Lung (tissue), 12 donors: ENCODE measurements around the gene RSPH9. TPM values are rescaled to one million over a fixed set of nuclear protein-coding genes. Genes with fewer than 3 reads are reported as not detected.

Experiments
- ATAC-seq: fragments of 200-7000 bp; cut with Tn5 transposase; one replicate; pipeline ENCODE4 v1.9.1; 2020; ENCODE audit warnings: moderate number of reproducible peaks; ENCODE audit not compliant: insufficient read depth, low FRiP score
- DNase-seq, 3 donors: peaks; one replicate each; pipeline ENCODE4 v3.0.0-alpha.2; 2013 to 2017
- H3K27ac ChIP-seq, 2 donors: one replicate each; pipeline ENCODE4 v1.5.1; 2013; ENCODE audit warnings: mild to moderate bottlenecking in 2 of 2, moderate library complexity in 2 of 2, control low read depth in 1 of 2, inconsistent platforms in 1 of 2, low read depth in 1 of 2, low read length in 1 of 2
- H3K27me3 ChIP-seq, 3 donors: one replicate each; pipeline ENCODE4 v1.5.1; 2013; ENCODE audit warnings: low read length in 2 of 3; ENCODE audit not compliant: control insufficient read depth in 3 of 3, insufficient read depth in 3 of 3
- H3K36me3 ChIP-seq, 4 donors: one replicate each; pipeline ENCODE4 v1.5.1; 2013; ENCODE audit warnings: low read length in 4 of 4, mild to moderate bottlenecking in 1 of 4, moderate library complexity in 1 of 4; ENCODE audit not compliant: control insufficient read depth in 4 of 4, insufficient read depth in 4 of 4
- H3K4me1 ChIP-seq, 5 donors: one replicate each; pipeline ENCODE4 v1.5.1; 2013; ENCODE audit warnings: low read length in 5 of 5, mild to moderate bottlenecking in 2 of 5, moderate library complexity in 1 of 5; ENCODE audit not compliant: control insufficient read depth in 5 of 5, insufficient read depth in 5 of 5
- H3K4me3 ChIP-seq: one replicate; pipeline ENCODE4 v1.5.1; 2013; ENCODE audit warnings: mild to moderate bottlenecking, control low read depth, moderate library complexity
- H3K9ac ChIP-seq, 2 donors: one replicate each; pipeline ENCODE4 v1.5.1; 2013; ENCODE audit warnings: low read length in 2 of 2, control low read depth in 1 of 2; ENCODE audit not compliant: insufficient read depth in 1 of 2
- H3K9me3 ChIP-seq, 4 donors: one replicate each; pipeline ENCODE4 v1.5.1; 2013; ENCODE audit warnings: low read length in 3 of 4, mild to moderate bottlenecking in 1 of 4, moderate library complexity in 1 of 4; ENCODE audit not compliant: control insufficient read depth in 4 of 4, insufficient read depth in 3 of 4
- WGBS, 2 donors: extraction: QIAGEN DNeasy Blood & Tissue Kit; methylation state at CpG; one replicate each; pipeline ENCODE4 v1.1.7; 2013; 5-methylcytosine and 5-hydroxymethylcytosine counted together
- polyA plus RNA-seq, 2 donors: library from polyadenylated mRNA; stranded (reverse); fragments of 200-250 nt; gene quantifications; one replicate each; pipeline ENCODE4 v1.2.1, GENCODE V29; 2013
- total RNA-seq, 2 donors: library from RNA; depleted of rRNA in 1 of 2; stranded (reverse); fragments of >200 nt in 1 of 2; gene quantifications; one replicate each; pipeline ENCODE4 v1.2.1, GENCODE V29; 2014 to 2021
- TF ChIP-seq, protein P1 (sequence below): IDR thresholded peaks from 2 replicates; pipeline ENCODE4 v1.5.1; 2012; ENCODE audit warnings: mild to moderate bottlenecking; ENCODE audit errors: control extremely low read depth, extremely low read depth
- donor health status: control.
- donor health status: control.
- donor health status: Bipolar disorder and iron deficiency.
- donor health status: healthy.
- donor health status: DM: yes; HTN: yes; CAD: no.

The RSPH9 gene
- total and polyA plus RNA-seq, 4 donors = 1.7 to 6.4 (median 4.6) TPM

DNA sequence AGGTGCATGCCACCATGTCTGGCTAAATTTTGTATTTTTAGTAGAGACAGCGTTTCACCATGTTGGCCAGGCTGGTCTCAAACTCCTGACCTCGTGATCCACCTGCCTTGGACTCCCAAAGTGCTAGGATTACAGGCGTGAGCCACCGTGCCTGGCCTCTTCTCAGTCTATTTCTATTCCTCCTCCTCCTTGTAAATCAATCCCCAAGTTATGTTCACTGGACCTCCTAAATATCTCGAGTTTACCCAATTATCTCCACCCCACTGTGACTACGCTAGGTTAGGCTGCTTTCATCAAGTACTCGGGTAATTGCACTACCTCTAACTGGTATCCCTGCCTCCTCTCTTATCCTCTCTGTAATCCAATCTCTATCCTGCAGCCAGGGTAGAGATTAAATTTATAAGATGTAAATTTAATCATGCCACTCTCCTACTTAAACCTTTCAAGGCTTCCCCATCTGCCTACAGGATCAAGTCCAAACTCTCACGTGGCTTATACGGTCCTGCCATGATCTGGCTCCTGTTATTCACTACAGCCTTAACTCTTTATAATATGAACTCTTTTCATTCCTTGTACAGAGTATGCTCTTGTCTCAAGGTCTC is 10.0 kb upstream of the RSPH9 start:
- WGBS, 2 donors = 80 to 88% methylated on average over 9 of the region's 9 CpGs
- Histone ChIP-seq H3K36me3 (peaks cover 1 to 9% (median 4%) of the 10 kb centered on the region in 4 donors), H3K4me1 (peaks cover 4 to 17% (median 11%) of the 10 kb centered on the region in 5 donors), H3K9me3 (no peaks in the 10 kb centered on the region), H3K4me3 (no peak overlapping the region), H3K9ac (peak overlapping the region in 1 of 2 donors; percentile 73), H3K27me3 (no peaks in the 10 kb centered on the region), H3K27ac (peak overlapping the region in 1 of 2 donors; percentile 86)
- TF ChIP-seq, protein P1, sequence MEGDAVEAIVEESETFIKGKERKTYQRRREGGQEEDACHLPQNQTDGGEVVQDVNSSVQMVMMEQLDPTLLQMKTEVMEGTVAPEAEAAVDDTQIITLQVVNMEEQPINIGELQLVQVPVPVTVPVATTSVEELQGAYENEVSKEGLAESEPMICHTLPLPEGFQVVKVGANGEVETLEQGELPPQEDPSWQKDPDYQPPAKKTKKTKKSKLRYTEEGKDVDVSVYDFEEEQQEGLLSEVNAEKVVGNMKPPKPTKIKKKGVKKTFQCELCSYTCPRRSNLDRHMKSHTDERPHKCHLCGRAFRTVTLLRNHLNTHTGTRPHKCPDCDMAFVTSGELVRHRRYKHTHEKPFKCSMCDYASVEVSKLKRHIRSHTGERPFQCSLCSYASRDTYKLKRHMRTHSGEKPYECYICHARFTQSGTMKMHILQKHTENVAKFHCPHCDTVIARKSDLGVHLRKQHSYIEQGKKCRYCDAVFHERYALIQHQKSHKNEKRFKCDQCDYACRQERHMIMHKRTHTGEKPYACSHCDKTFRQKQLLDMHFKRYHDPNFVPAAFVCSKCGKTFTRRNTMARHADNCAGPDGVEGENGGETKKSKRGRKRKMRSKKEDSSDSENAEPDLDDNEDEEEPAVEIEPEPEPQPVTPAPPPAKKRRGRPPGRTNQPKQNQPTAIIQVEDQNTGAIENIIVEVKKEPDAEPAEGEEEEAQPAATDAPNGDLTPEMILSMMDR = no peak
- DNase-seq (no peak), ATAC-seq (no peak)

DNA sequence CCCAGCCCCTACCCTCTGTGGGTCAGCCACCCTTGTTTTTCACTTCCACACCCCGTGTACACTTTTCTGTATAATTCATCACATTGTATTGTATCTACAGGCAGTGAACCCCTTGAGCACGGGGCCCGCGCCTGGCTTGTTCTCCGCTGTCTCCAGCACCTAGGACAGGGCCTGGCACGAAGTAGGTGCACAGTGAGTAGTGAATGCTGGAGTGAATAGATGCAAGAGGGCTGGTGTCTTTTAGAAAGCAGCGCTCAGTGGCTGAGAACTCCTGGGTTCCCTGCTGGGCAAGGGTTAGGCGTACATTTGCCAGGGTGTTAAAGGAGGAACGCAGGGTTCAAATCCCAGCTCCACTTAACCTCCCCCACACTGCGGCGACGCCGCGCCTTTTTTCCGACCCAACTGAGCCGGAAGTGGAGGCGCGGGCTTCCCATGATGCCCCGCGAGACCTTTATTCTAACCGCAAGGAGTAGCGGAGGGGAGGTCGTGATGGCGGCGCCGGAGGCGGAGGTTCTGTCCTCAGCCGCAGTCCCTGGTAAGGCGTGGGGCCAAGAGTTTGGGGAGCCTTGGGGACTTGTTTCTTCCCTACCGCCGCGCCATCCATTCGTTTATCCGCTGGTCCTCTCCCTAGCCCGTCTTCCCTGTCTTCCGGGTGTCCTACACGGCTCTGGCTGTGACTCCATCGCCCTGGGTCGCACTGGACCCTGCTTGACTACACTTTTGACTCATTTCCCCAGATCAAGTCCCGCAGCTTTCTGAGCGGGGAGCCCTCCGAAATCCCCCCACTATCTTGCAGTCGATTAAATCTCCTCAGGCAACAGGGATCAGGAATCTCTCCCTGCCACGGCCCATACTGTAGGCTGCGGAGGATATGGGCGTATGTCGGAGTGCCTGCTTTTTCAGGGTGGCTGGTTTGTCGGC is 9.2 kb upstream of the RSPH9 start, which contains the start of gene MAD2L1BP:
Gene MAD2L1BP, plus strand, starts transcription at position 454 of the 921 bp plus-strand sequence. Its CDS starts 36 bp downstream, at position 490.
- 4 to 5% methylated on average over 48 of the region's 48 CpGs for WGBS, 2 donors
- Histone ChIP-seq H3K4me1 (peaks cover 4 to 12% (median 10%) of the 10 kb centered on the region in 5 donors), H3K9me3 (no peaks in the 10 kb centered on the region), H3K27me3 (no peaks in the 10 kb centered on the region), H3K9ac (peak within 1 kb of the TSS; percentile 87 to 91), H3K36me3 (peaks cover 4 to 11% (median 10%) of the 10 kb centered on the region in 4 donors), H3K4me3 (peak within 1 kb of the TSS; percentile 75), H3K27ac (peak within 1 kb of the TSS; percentile 86 to 89)
- peak; percentile 95 for ATAC-seq
- peak; percentile 86 to 91 (median 89) for DNase-seq
- TF ChIP-seq, protein P1 = no peak

DNA sequence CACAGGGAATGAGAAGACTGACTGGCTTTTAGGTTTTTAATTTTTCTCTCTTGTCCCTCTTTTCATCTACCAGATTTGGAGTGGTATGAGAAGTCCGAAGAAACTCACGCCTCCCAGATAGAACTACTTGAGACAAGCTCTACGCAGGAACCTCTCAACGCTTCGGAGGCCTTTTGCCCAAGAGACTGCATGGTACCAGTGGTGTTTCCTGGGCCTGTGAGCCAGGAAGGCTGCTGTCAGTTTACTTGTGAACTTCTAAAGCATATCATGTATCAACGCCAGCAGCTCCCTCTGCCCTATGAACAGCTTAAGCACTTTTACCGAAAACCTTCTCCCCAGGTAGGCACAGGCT is 8.6 kb upstream of the RSPH9 start:
- H3K36me3 ChIP-seq = peaks cover 4 to 13% (median 11%) of the 10 kb centered on the region in 4 donors
- 16 to 23% methylated on average over 7 of the region's 7 CpGs for WGBS, 2 donors
- peak overlapping the region; percentile 87 to 91 for H3K9ac ChIP-seq
- H3K9me3 ChIP-seq = no peaks in the 10 kb centered on the region
- TF ChIP-seq, protein P1 = no peak
- peak overlapping the region; percentile 75 for H3K4me3 ChIP-seq
- H3K27ac ChIP-seq = peak overlapping the region; percentile 86 to 89
- ATAC-seq = no peak
- no peaks in the 10 kb centered on the region for H3K27me3 ChIP-seq
- H3K4me1 ChIP-seq = peaks cover 4 to 12% (median 9%) of the 10 kb centered on the region in 5 donors
- DNase-seq = peak in 1 of 3 donors; percentile 42
